Caco-2 (cell line): ENCODE data around the gene TUBAL3. TPM values are rescaled to one million over a fixed set of nuclear protein-coding genes. Genes with fewer than 3 reads are reported as not detected.

Experiments used
- BruUV-seq: library from RNA; stranded (reverse); fragments of 400-500 nt; replicated peaks from 2 replicates; lab custom pipeline; 2021; lab: Mats Ljungman, UMichigan
- CTCF ChIA-PET: fragments of 300-600 bp; sonication (Branson Sonifier 250); formaldehyde crosslinking; loops from one replicate; lab custom pipeline; 2022; ENCODE audit warnings: antibody characterized with exemption; lab: Charles Lee
- POLR2A ChIA-PET: fragments of 300-600 bp; sonication (Branson Sonifier 250); formaldehyde crosslinking; loops from one replicate; lab custom pipeline; 2022; ENCODE audit warnings: antibody characterized with exemption; lab: Charles Lee
- DNase-seq, 2 experiments: peaks; one replicate each; pipeline versions ENCODE4 v3.0.0 to v3.0.0-alpha.2; 2020 to 2022
- H3K27me3 ChIP-seq: replicated peaks from 2 replicates; pipeline ENCODE4 v1.6.0; 2011; ENCODE audit warnings: low read length; ENCODE audit not compliant: control insufficient read depth, insufficient read depth
- H3K36me3 ChIP-seq: 2 replicates; pipeline ENCODE4 v1.5.1; 2011; ENCODE audit warnings: low read length; ENCODE audit not compliant: control insufficient read depth, insufficient read depth
- H3K4me1 ChIP-seq: fragments of 250-450 bp; sonication (Bioruptor Pico); 2 replicates; pipeline ENCODE4 v1.5.1; 2020; ENCODE audit warnings: mild to moderate bottlenecking
- H3K4me3 ChIP-seq: 2 replicates; pipeline ENCODE4 v1.5.1; 2011; ENCODE audit warnings: low read depth, mild to moderate bottlenecking, control low read depth, low read length
- H3K9me3 ChIP-seq: fragments of 250-450 bp; sonication (Bioruptor Pico); 2 replicates; pipeline ENCODE4 v1.5.1; 2020; ENCODE audit warnings: mild to moderate bottlenecking, moderate library complexity
- H3K27ac Mint-ChIP-seq: one replicate; pipeline ENCODE4 v1.8.0; 2022; ENCODE audit warnings: mixed read lengths; ENCODE audit not compliant: unreplicated experiment
- H3K27me3 Mint-ChIP-seq: one replicate; pipeline ENCODE4 v1.8.0; 2022; ENCODE audit warnings: mixed read lengths; ENCODE audit not compliant: insufficient read depth, unreplicated experiment
- H3K36me3 Mint-ChIP-seq: one replicate; pipeline ENCODE4 v1.8.0; 2022; ENCODE audit warnings: mild to moderate bottlenecking, mixed read lengths; ENCODE audit not compliant: insufficient read depth, unreplicated experiment
- H3K4me1 Mint-ChIP-seq: one replicate; pipeline ENCODE4 v1.8.0; 2022; ENCODE audit warnings: low read depth, mixed read lengths; ENCODE audit not compliant: unreplicated experiment
- H3K4me3 Mint-ChIP-seq: one replicate; pipeline ENCODE4 v1.8.0; 2022; ENCODE audit warnings: mild to moderate bottlenecking, moderate library complexity, mixed read lengths; ENCODE audit not compliant: unreplicated experiment
- H3K9me3 Mint-ChIP-seq: one replicate; pipeline ENCODE4 v1.8.0; 2022; ENCODE audit warnings: mixed read lengths; ENCODE audit not compliant: unreplicated experiment
- intact Hi-C: fragments of 100-400 bp; cut with micrococcal nuclease; formaldehyde crosslinking; loops from one replicate; pipeline ENCODE4 v1.10.0; 2022; ENCODE audit not compliant: unreplicated experiment
- total RNA-seq: library from RNA; stranded (reverse); gene quantifications from 2 replicates; pipeline ENCODE4 v1.2.3, GENCODE V29; 2022
- TF ChIP-seq, protein P1 (sequence below), 2 experiments: fragments of 200-600 bp in 1 of 2; IDR thresholded peaks; 1 replicate in 1 of 2; 2 replicates in 1 of 2; pipeline versions ENCODE4 v1.5.1 to v1.8.0; 2011 to 2022; ENCODE audit warnings: antibody characterized with exemption in 1 of 2, control low read depth in 1 of 2, inconsistent platforms in 1 of 2, low read depth in 1 of 2, low read length in 1 of 2, mild to moderate bottlenecking in 1 of 2, moderate library complexity in 1 of 2; ENCODE audit not compliant: insufficient read depth in 1 of 2, severe bottlenecking in 1 of 2, unreplicated experiment in 1 of 2

TUBAL3 gene
- total RNA-seq, 1 experiment from 2014 or later, result 0.39 TPM

DNA sequence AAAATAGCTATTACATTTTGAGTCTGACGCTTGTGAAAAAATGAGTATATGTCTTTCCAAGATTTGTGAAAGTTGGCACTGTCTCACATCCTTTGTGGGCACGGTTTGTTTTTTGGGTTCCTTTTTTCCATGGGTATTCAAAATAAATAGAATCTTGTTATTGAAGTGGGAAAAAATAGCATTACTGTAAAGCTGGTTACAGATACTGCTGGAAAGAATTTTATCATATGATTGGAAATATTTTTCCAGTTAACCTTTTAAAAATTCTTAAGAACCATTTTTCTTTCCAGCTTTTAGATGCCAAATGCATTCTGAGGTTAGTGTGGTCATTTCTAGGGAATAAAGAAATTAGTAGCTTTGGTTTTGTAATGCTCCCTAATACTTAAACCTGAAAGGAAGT lies 19.1 kb upstream of the TUBAL3 start:
- H3K4me3 Mint-ChIP-seq, result no peak overlapping the region
- TF ChIP-seq, protein P1, sequence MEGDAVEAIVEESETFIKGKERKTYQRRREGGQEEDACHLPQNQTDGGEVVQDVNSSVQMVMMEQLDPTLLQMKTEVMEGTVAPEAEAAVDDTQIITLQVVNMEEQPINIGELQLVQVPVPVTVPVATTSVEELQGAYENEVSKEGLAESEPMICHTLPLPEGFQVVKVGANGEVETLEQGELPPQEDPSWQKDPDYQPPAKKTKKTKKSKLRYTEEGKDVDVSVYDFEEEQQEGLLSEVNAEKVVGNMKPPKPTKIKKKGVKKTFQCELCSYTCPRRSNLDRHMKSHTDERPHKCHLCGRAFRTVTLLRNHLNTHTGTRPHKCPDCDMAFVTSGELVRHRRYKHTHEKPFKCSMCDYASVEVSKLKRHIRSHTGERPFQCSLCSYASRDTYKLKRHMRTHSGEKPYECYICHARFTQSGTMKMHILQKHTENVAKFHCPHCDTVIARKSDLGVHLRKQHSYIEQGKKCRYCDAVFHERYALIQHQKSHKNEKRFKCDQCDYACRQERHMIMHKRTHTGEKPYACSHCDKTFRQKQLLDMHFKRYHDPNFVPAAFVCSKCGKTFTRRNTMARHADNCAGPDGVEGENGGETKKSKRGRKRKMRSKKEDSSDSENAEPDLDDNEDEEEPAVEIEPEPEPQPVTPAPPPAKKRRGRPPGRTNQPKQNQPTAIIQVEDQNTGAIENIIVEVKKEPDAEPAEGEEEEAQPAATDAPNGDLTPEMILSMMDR (IDR thresholded peaks at IDR 0.05; ENCODE audit: insufficient read depth in 1 of 2, low read depth in 1 of 2, low read length in 1 of 2, severe bottlenecking in 1 of 2, unreplicated experiment in 1 of 2), result no peak
- CTCF ChIA-PET, result interaction anchor here (1.2 kb wide), 1 partner anchor 609 kb away, joined by 3 read pairs; no protein-coding TSS in a partner anchor
- Histone ChIP-seq H3K4me1 (no peaks in the 10 kb centered on the region), H3K4me3 (no peak overlapping the region), H3K9me3 (no peaks in the 10 kb centered on the region; the same call in 1 of the 2 replicates), H3K36me3 (no peaks in the 10 kb centered on the region), H3K27me3 (no peaks in the 10 kb centered on the region)
- H3K27ac Mint-ChIP-seq, result no peak overlapping the region
- H3K36me3 Mint-ChIP-seq, result peaks cover 17% of the 10 kb centered on the region
- no peak for DNase-seq
- peaks cover 14% of the 10 kb centered on the region for H3K9me3 Mint-ChIP-seq
- POLR2A ChIA-PET, result no interaction called here
- no peaks in the 10 kb centered on the region for H3K4me1 Mint-ChIP-seq
- no peaks in the 10 kb centered on the region for H3K27me3 Mint-ChIP-seq
- no TSS peak for BruUV-seq
- intact Hi-C loops, result no loop called here

DNA sequence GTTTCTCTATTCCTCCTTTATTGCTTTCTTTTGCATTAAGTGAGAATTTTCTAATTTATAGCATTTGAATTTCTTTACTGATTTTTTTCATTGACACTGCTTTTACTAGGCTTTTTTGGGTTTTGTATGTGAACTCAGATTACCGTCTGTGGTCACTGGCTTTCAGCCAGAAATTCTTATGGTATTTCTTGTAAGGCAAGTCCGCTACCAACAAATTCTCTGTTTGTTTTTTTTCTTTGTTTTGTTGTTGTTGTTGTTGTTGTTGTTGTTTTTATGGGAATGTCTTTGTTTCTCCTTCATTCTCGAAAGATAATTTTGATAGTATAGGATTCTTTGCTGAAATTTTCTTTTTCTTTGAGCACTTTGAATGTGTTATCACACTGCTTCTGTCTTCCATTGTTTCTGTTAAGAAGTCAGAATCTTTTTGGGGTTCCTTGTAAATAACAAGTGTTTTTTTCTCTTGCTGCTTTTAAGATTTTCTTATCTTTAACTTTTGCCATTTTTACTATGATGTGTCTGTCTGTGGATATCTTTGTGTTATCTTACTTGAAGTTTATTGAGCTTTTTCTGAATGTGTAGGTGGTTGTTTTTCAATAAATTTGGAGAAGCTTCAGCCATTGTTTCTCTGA lies 15.0 kb upstream of the TUBAL3 start:
- Mint-ChIP-seq H3K4me3 (no peak overlapping the region), H3K27me3 (no peaks in the 10 kb centered on the region), H3K4me1 (peaks cover 6% of the 10 kb centered on the region), H3K36me3 (no peaks in the 10 kb centered on the region), H3K9me3 (peaks cover 30% of the 10 kb centered on the region), H3K27ac (no peak overlapping the region)
- intact Hi-C loops, result no loop called here
- TF ChIP-seq, protein P1 (IDR thresholded peaks at IDR 0.05; ENCODE audit: insufficient read depth in 1 of 2, low read depth in 1 of 2, low read length in 1 of 2, severe bottlenecking in 1 of 2, unreplicated experiment in 1 of 2), result no peak
- no peaks in the 10 kb centered on the region for H3K4me1 ChIP-seq
- no peak for DNase-seq
- H3K9me3 ChIP-seq, result peaks cover 11% of the 10 kb centered on the region
- H3K36me3 ChIP-seq, result 0 out of 2 replicates have a peak, but pooled peaks cover 2% of the 10 kb centered on the region
- no peaks in the 10 kb centered on the region for H3K27me3 ChIP-seq
- H3K4me3 ChIP-seq, result no peak overlapping the region
- ChIA-PET POLR2A (no interaction called here), CTCF (no interaction called here)
- BruUV-seq, result no TSS peak

DNA sequence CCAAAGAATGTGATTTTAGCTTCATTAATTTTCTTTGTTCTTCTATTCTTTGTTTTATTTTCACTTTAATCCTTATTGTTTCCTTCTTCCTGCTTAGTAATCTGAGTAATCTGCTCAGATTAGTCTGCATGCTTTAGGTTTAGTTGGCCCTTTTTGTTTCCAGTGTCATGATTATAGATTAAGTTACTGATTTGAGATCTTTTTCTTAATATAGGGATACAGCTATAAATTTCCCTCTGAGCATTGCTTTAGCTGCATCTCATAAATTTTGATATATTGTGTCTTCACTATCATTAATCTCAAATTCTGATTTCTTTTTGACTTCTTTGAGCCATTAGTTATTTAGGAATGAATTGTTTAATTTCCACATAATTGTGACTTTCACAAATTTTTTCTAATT lies 14.0 kb upstream of the TUBAL3 start:
- no TSS peak for BruUV-seq
- CTCF ChIA-PET, result no interaction called here

More for the DNA sequence above, 14.0 kb upstream of the TUBAL3 start:
- no peaks in the 10 kb centered on the region for H3K36me3 Mint-ChIP-seq
- no peak overlapping the region for H3K4me3 Mint-ChIP-seq
- 0 out of 2 replicates have a peak, but pooled peaks cover 2% of the 10 kb centered on the region for H3K36me3 ChIP-seq
- H3K9me3 ChIP-seq, result peaks cover 11% of the 10 kb centered on the region
- POLR2A ChIA-PET, result interaction anchor here (0.5 kb wide), 1 partner anchor 316 kb away, joined by 4 read pairs; no protein-coding TSS in a partner anchor
- peaks cover 30% of the 10 kb centered on the region for H3K9me3 Mint-ChIP-seq
- H3K27me3 Mint-ChIP-seq, result no peaks in the 10 kb centered on the region
- no peak for DNase-seq
- intact Hi-C loops, result no loop called here
- no peaks in the 10 kb centered on the region for H3K27me3 ChIP-seq
- peaks cover 6% of the 10 kb centered on the region for H3K4me1 Mint-ChIP-seq
- TF ChIP-seq, protein P1 (IDR thresholded peaks at IDR 0.05; ENCODE audit: insufficient read depth in 1 of 2, low read depth in 1 of 2, low read length in 1 of 2, severe bottlenecking in 1 of 2, unreplicated experiment in 1 of 2), result no peak
- H3K4me1 ChIP-seq, result peaks cover 9% of the 10 kb centered on the region; the same call in 1 of the 2 replicates
- H3K27ac Mint-ChIP-seq, result no peak overlapping the region
- H3K4me3 ChIP-seq, result no peak overlapping the region
